Stimulated activated CD4-positive, alpha-beta T cell treated with anti-CD3 and anti-CD28 coated beads, Interleukin-12 subunit alpha, Interleukin-12 subunit beta, amount 100 ng/mL, for 24 hours (primary cell): ENCODE measurements around the gene MRGPRE.

ENCODE experiments used
- DNase-seq, 2 experiments: peaks; one replicate each; pipeline ENCODE4 v3.0.0-alpha.2; 2020; ENCODE audit warnings: low read depth in 2 of 2

Gene MRGPRE

GRCh38 chr11:3226846-3227567 is 5.2 kb downstream of the MRGPRE start:
- no peak for DNase-seq

DNA sequence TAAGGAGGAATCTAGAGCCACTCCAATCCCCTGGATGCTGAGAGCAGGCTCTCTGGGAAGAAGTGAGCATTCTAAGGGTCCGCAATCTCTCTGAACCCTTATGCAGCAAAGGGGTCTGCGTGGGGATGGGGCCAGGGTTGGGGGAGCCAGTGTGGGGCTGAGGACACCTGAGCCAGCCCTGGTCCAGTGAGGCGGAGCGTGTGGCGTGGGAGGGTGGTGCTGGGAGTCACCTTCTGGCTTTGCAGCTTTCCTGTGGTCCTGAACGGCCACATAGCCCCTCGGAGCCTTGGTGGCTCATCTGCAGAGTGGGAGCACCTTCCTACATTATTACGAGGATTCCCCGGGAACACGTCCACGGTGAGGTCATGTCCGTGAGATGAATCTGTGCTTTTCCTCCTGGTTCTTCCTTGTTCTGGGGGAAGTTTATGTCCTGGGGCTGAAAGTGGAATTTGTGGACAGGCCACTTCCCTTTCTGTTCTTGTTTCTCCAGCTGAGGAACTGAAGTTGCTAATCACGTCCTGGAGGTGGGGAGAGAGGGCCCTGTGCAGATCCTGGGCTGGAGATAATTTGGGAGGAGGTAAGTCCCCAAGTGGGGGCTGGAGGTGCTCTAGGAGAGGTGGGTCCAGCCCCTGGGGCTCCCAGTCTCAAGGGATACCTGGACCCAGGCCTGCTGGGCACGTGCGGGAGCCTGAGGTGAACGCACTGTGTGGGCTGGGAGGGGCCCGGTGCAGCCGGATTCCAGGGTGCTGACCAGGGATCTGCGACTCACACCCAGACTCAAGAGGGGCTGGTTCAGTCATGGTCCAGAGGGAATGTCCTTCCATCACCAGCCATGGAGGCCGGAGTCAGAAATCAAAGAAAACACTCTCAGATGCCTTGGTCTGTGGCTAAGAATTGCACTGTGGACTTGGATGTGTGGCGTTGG is 6.1 kb downstream of the MRGPRE start:
- no peak for DNase-seq

- no peak for DNase-seq
Observed at GRCh38 chr11:3225159-3225758, 7.0 kb downstream of the MRGPRE start.

GRCh38 chr11:3224401-3225057 is 7.7 kb downstream of the MRGPRE start:
- DNase-seq: no peak

DNA sequence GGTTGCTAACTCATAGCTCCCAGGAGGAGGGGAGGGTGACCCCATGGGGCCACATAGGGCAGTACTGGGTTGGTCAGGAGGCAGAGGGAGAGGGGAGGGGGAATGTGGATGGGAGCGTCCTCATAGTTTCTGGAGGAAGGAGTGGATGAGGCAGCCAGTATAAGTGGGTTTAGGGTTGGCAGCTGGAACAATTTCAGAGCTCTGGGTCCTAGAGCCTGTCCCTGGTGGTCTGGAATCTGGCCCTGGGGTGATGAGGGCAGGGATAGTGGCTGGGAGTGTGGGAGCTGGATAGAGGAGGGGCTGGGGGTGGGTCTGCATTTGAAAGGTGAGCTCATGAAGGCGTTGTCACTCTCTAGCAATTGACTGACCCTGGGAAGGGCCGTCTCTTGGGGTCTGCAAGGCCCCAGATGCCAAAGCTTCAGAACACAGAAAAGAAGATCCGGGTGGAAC is 8.3 kb downstream of the MRGPRE start:
- DNase-seq: no peak

GRCh38 chr11:3222941-3223915 is 9.0 kb downstream of the MRGPRE start:
- DNase-seq: no peak

GRCh38 chr11:3222003-3222855 is 10.0 kb downstream of the MRGPRE start:
- DNase-seq: no peak

DNA sequence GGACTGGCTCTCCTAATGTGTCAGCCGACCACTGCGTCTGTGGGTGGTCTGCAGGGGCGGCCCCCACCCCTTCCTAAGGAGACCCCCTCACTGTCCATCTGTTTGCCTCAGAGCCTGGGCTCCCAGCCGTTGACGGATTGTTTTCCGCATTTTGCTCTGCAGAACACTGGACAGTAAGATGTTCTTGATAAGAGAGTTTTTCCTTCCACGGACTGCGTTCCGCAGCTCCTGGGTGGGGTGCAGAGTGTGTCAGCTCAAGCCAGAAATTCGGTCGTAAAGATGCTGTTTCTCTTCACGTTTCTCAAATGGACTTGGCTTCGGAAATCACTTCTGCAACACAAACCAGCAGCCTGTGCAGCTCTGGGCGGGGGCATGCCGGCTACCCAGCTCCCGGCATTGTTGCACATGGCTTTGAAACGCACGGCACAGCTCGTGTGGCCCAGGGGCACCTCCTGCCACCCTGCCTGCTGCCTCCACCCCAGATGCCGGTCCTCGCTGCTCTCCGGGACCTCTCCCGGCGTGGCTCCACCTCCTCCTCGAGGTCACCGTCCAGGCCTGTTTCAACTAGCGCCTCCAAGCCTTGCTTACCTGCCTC is 10.7 kb downstream of the MRGPRE start:
- DNase-seq: no peak

GRCh38 chr11:3220521-3221407 is 11.5 kb downstream of the MRGPRE start:
- DNase-seq: no peak

- DNase-seq: no peak
Observed at GRCh38 chr11:3220101-3220500, 12.1 kb downstream of the MRGPRE start.

- no peak for DNase-seq
Observed at GRCh38 chr11:3219281-3219892, 12.8 kb downstream of the MRGPRE start.

DNA sequence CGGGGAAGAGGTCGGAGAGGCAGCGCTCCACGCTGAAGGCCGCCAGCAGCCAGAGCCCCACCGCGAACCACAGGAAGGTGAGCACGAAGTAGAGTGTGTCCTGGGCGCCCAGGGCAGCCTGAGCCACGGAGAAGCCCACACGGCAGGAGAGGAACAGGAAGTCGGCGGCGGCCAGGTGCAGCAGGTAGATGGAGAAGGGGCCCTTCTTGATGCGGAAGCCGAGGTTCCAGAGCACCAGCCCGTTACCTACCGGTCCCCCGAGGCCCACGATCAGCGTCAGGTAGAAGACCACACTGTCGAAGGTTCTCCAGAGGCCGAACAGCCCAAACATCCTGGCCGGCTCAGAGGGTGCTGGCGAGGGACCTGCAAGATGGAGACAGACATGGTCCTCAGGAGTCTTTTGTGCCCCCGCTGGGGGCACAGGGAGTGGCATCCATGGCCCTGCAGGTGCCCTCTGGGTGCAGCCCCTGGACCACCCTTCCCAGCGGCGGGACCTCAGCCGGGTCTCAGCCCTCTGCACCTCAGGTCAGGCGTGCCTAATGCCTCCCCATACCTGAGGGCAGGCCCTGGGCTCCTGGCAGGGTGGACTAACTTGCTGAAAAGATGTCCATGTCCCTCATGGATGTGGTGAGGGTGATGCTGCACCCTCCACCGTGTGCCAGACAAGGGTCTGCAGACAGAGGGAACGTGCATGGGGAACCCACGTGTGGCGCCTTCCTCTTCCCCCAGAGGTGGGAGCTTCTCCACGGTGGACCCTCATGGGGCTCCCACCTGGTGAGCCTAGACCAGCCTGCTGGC is 13.5 kb downstream of the MRGPRE start, which contains the start of gene MRGPRG:
Gene MRGPRG, minus strand, starts transcription at position 331 of the 798 bp plus-strand sequence. Its CDS starts 0 bp downstream, at position 331.
- no peak for DNase-seq

- DNase-seq: no peak
Observed at GRCh38 chr11:3217818-3218482, 14.3 kb downstream of the MRGPRE start.

- DNase-seq: no peak
Observed at GRCh38 chr11:3216027-3216525, 16.1 kb downstream of the MRGPRE start.

DNA sequence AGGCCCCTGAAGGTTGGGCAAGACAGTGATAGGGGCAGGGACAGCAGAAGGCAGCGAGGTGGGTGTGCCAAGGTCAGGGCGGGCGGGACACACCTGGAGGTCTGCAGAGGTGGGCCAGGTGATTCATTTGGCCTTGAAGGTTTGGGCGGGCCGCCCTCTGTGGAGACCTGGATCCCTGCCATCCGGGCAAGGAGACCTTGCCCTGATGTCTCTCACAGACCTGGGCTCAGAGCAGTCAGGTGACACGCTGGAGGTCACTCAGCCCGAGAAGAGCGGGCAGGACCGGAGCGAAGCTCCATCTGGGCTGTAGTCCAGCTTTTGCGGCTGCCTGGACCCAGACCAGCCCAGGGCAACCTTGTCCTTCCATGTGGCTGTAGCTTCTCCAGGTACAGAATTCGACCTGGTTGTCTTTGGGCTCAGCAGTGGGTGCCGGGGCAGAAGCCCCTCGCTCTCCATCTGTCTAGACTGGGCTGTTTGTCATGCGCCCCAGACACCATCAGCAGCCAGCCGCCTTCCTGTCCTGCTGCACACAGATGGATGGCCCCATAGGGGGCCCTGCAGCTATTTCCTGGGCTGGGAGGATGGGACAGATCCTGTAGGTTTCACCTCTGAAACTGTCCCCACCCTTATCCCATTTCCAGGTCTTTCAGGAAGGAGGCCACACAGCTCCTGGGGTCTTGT is 16.7 kb downstream of the MRGPRE start:
- DNase-seq: no peak

GRCh38 chr11:3214420-3214699 is 17.9 kb downstream of the MRGPRE start:
- no peak for DNase-seq
